HepG2 (cell line): Measurements from ENCODE around the gene MXRA7. TPM values are rescaled to one million over a fixed set of nuclear protein-coding genes. Genes with fewer than 3 reads are reported as not detected.

Experiments used
- AGO1 ChIP-seq: fragments of 200-400 bp; formaldehyde crosslinking; IDR thresholded peaks from 2 replicates; pipeline ENCODE4 v1.6.1; 2017; ENCODE audit warnings: mild to moderate bottlenecking, low read depth, low read length, moderate library complexity; ENCODE audit not compliant: poor library complexity, severe bottlenecking
- ARID3A ChIP-seq: IDR thresholded peaks from 2 replicates; pipeline ENCODE4 v1.6.1; 2012; ENCODE audit warnings: low read depth, low read length, improper control_type of control experiment
- CCDC6 ChIP-seq: sonication (generic); formaldehyde crosslinking; IDR thresholded peaks from 2 replicates; pipeline ENCODE4 v1.8.1; 2022; ENCODE audit warnings: mild to moderate bottlenecking, missing genetic modification reagents, moderate library complexity
- CHD4 ChIP-seq: fragments of 200-600 bp; sonication (generic); IDR thresholded peaks from 2 replicates; pipeline ENCODE4 v1.7.0; 2017; ENCODE audit warnings: mild to moderate bottlenecking, low read length, borderline replicate concordance
- DPF2 ChIP-seq: sonication (generic); formaldehyde crosslinking; IDR thresholded peaks from 2 replicates; pipeline ENCODE4 v1.4.0; 2020; ENCODE audit warnings: mild to moderate bottlenecking, low read depth, missing genetic modification reagents, borderline replicate concordance
- ELF1 ChIP-seq: sonication (generic); formaldehyde crosslinking; IDR thresholded peaks from 2 replicates; pipeline ENCODE4 v1.4.0; 2020; ENCODE audit warnings: missing genetic modification reagents
- GATAD1 ChIP-seq: IDR thresholded peaks from 2 replicates; pipeline ENCODE4 v1.6.1; 2016; ENCODE audit warnings: missing genetic modification reagents, missing compliant biosample characterization
- GPBP1L1 ChIP-seq: sonication (generic); formaldehyde crosslinking; IDR thresholded peaks from 2 replicates; pipeline ENCODE4 v1.5.0; 2020; ENCODE audit warnings: mild to moderate bottlenecking, missing genetic modification reagents
- LCORL ChIP-seq, 2 experiments: fragments of 450-650 bp in 1 of 2; sonication (generic) in 1 of 2; formaldehyde crosslinking in 1 of 2; IDR thresholded peaks; 2 replicates each; pipeline versions ENCODE4 v1.5.0 to v1.6.1; 2017 to 2020; ENCODE audit warnings: antibody characterized with exemption in 1 of 2, missing genetic modification reagents in 1 of 2
- MXI1 ChIP-seq: IDR thresholded peaks from 3 replicates; pipeline ENCODE4 v1.6.1; 2012; ENCODE audit warnings: low read depth, low read length, inconsistent platforms, borderline replicate concordance
- NFYB ChIP-seq: sonication (generic); formaldehyde crosslinking; IDR thresholded peaks from 2 replicates; pipeline ENCODE4 v1.4.0; 2020; ENCODE audit warnings: missing genetic modification reagents
- POLR2A ChIP-seq, 2 experiments: IDR thresholded peaks; 2 replicates each; pipeline ENCODE4 v1.6.1; 2011; ENCODE audit warnings: low read depth in 2 of 2, low read length in 2 of 2, mild to moderate bottlenecking in 1 of 2, moderate library complexity in 1 of 2; ENCODE audit not compliant: insufficient read depth in 1 of 2
- SOX5 ChIP-seq: IDR thresholded peaks from 2 replicates; pipeline ENCODE4 v1.6.1; 2016; ENCODE audit warnings: borderline replicate concordance
- TAF15 ChIP-seq: fragments of 200-400 bp; formaldehyde crosslinking; IDR thresholded peaks from one replicate; pipeline ENCODE4 v1.6.1; 2018; ENCODE audit warnings: mild to moderate bottlenecking, low read depth, low read length; ENCODE audit not compliant: poor library complexity, severe bottlenecking
- TOPORS ChIP-seq: sonication (generic); formaldehyde crosslinking; IDR thresholded peaks from 2 replicates; pipeline ENCODE4 v1.8.0; 2023; ENCODE audit warnings: mild to moderate bottlenecking, missing genetic modification reagents
- TRIM24 ChIP-seq: sonication (generic); formaldehyde crosslinking; IDR thresholded peaks from 2 replicates; pipeline ENCODE4 v1.8.0; 2022; ENCODE audit warnings: mild to moderate bottlenecking, missing genetic modification reagents
- ZBED4 ChIP-seq: sonication (generic); formaldehyde crosslinking; IDR thresholded peaks from 2 replicates; pipeline ENCODE4 v1.4.0; 2020; ENCODE audit warnings: missing genetic modification reagents, borderline replicate concordance
- ZNF44 ChIP-seq: sonication (generic); formaldehyde crosslinking; IDR thresholded peaks from 2 replicates; pipeline ENCODE4 v1.5.1; 2020; ENCODE audit warnings: mild to moderate bottlenecking, missing genetic modification reagents
- ZNF484 ChIP-seq: sonication (generic); formaldehyde crosslinking; IDR thresholded peaks from 2 replicates; pipeline ENCODE4 v1.5.1; 2020; ENCODE audit warnings: mild to moderate bottlenecking, low read depth, missing genetic modification reagents, borderline replicate concordance
- polyA plus RNA-seq, 8 experiments: library from polyadenylated mRNA; depleted of rRNA in 3 of 8; stranded (reverse) in 7 of 8; unstranded in 1 of 8; fragments of >200 nt; fragmentation: Illumina TruSeq in 4 of 8; extraction: Trizol in 4 of 8; gene quantifications; 2 replicates each; pipeline versions ENCODE4 v1.2.1 to v1.2.3, GENCODE V29; 2011 to 2016; ENCODE audit warnings: low read depth in 4 of 8, missing spikeins in 1 of 8, mixed read lengths in 1 of 8; ENCODE audit not compliant: insufficient read depth in 1 of 8
- total RNA-seq, 5 experiments: library from RNA; depleted of rRNA; stranded (reverse); fragments of >200 nt; fragmentation: Illumina TruSeq; extraction: Trizol; gene quantifications; 2 replicates each; pipeline ENCODE4 v1.2.3, GENCODE V29; 2016; ENCODE audit warnings: low read depth in 1 of 5

MXRA7 gene
- total and polyA plus RNA-seq, 2 of the 13 experiments (the other 11 are each of a cell fraction or from before 2014, with no cell fraction given) = 44.8 to 112 TPM

GRCh38 chr17:76709077-76709950 is 1.5 kb downstream of the MXRA7 start (continued):
- TF ChIP-seq ZBED4 (CRISPR knock-in tag) = no peak
- TF ChIP-seq DPF2 (CRISPR knock-in tag) = no peak
- no peak for TF ChIP-seq ZNF484 (CRISPR knock-in tag)
- TF ChIP-seq AGO1 = no peak
- TF ChIP-seq GPBP1L1 (CRISPR knock-in tag) = no peak
- no peak for TF ChIP-seq TOPORS (CRISPR knock-in tag)
- no peak for TF ChIP-seq TAF15
- no peak for TF ChIP-seq ZNF44 (CRISPR knock-in tag)
- no peak for TF ChIP-seq NFYB (CRISPR knock-in tag)
- peak; percentile 17; the same call in 1 of the 3 replicates for TF ChIP-seq MXI1
- no peak for TF ChIP-seq ELF1
- TF ChIP-seq GATAD1 (CRISPR knock-in tag) = no peak
- no peak for TF ChIP-seq CHD4
- TF ChIP-seq TRIM24 (CRISPR knock-in tag) = no peak
- TF ChIP-seq ARID3A = no peak
- no peak for TF ChIP-seq CCDC6 (CRISPR knock-in tag)
- no peak for TF ChIP-seq LCORL (IDR thresholded peaks at IDR 0.05)
- TF ChIP-seq LCORL (CRISPR knock-in tag; IDR thresholded peaks at IDR 0.05) = 0 out of 2 replicates have a peak, but pooled peaks have one; percentile 27
- TF ChIP-seq POLR2A (IDR thresholded peaks at IDR 0.05; ENCODE audit: insufficient read depth in 1 of 2, low read depth in 2 of 2, low read length in 2 of 2) = peak in 1 of 2 experiments; percentile 20; a peak in 1 of 4 replicates
- TF ChIP-seq SOX5 (CRISPR knock-in tag) = no peak
